ENCODE data around the gene ZNF423. TPM values are rescaled to one million over a fixed set of nuclear protein-coding genes. Genes with fewer than 3 reads are reported as not detected.

Gene ZNF423
- total RNA-seq, 4 donors from 2014 or later, result 6.6 to 22.9 (median 8.6) TPM

- DNase-seq (ENCODE audit: low spot score), result no peak
- ATAC-seq (ENCODE audit: low FRiP score), result no peak
- no peak for TF ChIP-seq CTCF (IDR thresholded peaks at IDR 0.05)
Observed at GRCh38 chr16:49693445-49693844, 162.5 kb downstream of the ZNF423 start.

GRCh38 chr16:49690778-49691177, 165.1 kb downstream of the ZNF423 start:
- DNase-seq (ENCODE audit: low spot score), result no peak
- TF ChIP-seq CTCF (IDR thresholded peaks at IDR 0.05), result no peak
- ATAC-seq (ENCODE audit: low FRiP score), result no peak

- no peak for TF ChIP-seq CTCF (IDR thresholded peaks at IDR 0.05)
- no peak for DNase-seq (ENCODE audit: low spot score)
- no peak for ATAC-seq (ENCODE audit: low FRiP score)
Observed at GRCh38 chr16:49688036-49688697, 167.7 kb downstream of the ZNF423 start.

- no peak for DNase-seq (ENCODE audit: low spot score)
- TF ChIP-seq CTCF (IDR thresholded peaks at IDR 0.05), result no peak
Observed at GRCh38 chr16:49687476-49688002, 168.4 kb downstream of the ZNF423 start.

GRCh38 chr16:49684696-49685095, 171.2 kb downstream of the ZNF423 start:
- ATAC-seq (ENCODE audit: low FRiP score) (no peak), DNase-seq (ENCODE audit: low spot score) (no peak)
- TF ChIP-seq CTCF (IDR thresholded peaks at IDR 0.05), result no peak

More at GRCh38 chr16:49687476-49688002, 168.4 kb downstream of the ZNF423 start:
- no peak for ATAC-seq (ENCODE audit: low FRiP score)

GRCh38 chr16:49682577-49683165, 173.2 kb downstream of the ZNF423 start:
- ATAC-seq (ENCODE audit: low FRiP score) (no peak), DNase-seq (ENCODE audit: low spot score) (no peak)
- TF ChIP-seq CTCF (IDR thresholded peaks at IDR 0.05), result no peak
